Thoracic aorta (tissue), 2 donors: ENCODE data around the gene BRD4. TPM values are rescaled to one million over a fixed set of nuclear protein-coding genes. Genes with fewer than 3 reads are reported as not detected.
"Not testable (repeated sequence)": the region's sequence is repeated elsewhere in the genome, so short reads cannot be mapped to it uniquely, and the experiment has no call there.

Source experiments
- ATAC-seq: fragments of 150-250 bp; one replicate; pipeline ENCODE4 v1.8.0; 2017; ENCODE audit warnings: low read depth; ENCODE audit not compliant: insufficient number of reproducible peaks, low FRiP score
- DNase-seq: peaks from one replicate; pipeline ENCODE4 v3.0.0-alpha.2; 2020; ENCODE audit warnings: low spot score
- H3K27ac ChIP-seq, 2 donors: fragments of 200-600 bp; sonication (generic); 1 replicate in 1 of 2; 2 replicates in 1 of 2; pipeline ENCODE4 v1.5.1; 2016; ENCODE audit warnings: mild to moderate bottlenecking in 2 of 2, moderate library complexity in 2 of 2
- H3K27me3 ChIP-seq: fragments of 200-600 bp; sonication (generic); replicated peaks from 2 replicates; pipeline ENCODE4 v1.6.0; 2016; ENCODE audit warnings: mild to moderate bottlenecking; ENCODE audit not compliant: insufficient read depth
- H3K36me3 ChIP-seq: fragments of 200-600 bp; sonication (generic); one replicate; pipeline ENCODE4 v1.5.1; 2016
- H3K4me1 ChIP-seq, 2 donors: fragments of 200-600 bp; sonication (generic); 1 replicate in 1 of 2; 2 replicates in 1 of 2; pipeline versions ENCODE4 v1.5.1 to v1.6.0; 2016; ENCODE audit warnings: low read depth in 2 of 2, mild to moderate bottlenecking in 1 of 2; ENCODE audit not compliant: control insufficient read depth in 1 of 2
- H3K4me3 ChIP-seq: fragments of 200-600 bp; sonication (generic); 2 replicates; pipeline ENCODE4 v1.5.1; 2016; ENCODE audit warnings: mild to moderate bottlenecking
- H3K9me3 ChIP-seq: fragments of 200-600 bp; sonication (generic); 2 replicates; pipeline ENCODE4 v1.5.1; 2016
- total RNA-seq, 2 donors: library from RNA; depleted of rRNA; stranded (reverse); fragments of >200 nt; gene quantifications; one replicate each; pipeline versions ENCODE4 v1.1.0 to v1.2.3, GENCODE V29; 2016
- TF ChIP-seq, protein P1 (sequence below): fragments of 200-600 bp; sonication (generic); IDR thresholded peaks from one replicate; pipeline ENCODE4 v1.5.1; 2019; ENCODE audit warnings: antibody characterized with exemption

BRD4 gene
- total RNA-seq, 2 donors from 2014 or later: 49.0 to 70.9 TPM

DNA sequence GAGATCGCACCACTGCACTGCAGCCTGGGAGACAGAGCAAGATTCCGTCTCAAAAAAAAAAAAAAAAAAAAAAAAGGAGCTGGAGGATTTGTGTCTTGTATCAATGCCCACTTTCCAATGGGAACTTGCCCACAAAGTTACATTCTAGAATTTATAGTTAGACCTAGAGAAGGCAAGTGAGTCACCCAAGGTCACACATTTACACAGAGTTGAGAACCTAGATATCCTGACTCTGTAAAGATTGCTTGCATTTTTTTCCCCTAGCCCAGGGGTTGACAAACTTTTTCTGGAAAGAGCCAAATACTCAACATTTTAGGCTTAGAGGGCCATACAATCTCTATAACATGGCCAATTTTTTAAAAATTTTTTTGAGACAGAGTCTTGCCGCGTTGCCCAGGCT lies 7.7 kb upstream of the BRD4 start:
- H3K36me3 ChIP-seq: no peaks in the 10 kb centered on the region
- TF ChIP-seq, protein P1, sequence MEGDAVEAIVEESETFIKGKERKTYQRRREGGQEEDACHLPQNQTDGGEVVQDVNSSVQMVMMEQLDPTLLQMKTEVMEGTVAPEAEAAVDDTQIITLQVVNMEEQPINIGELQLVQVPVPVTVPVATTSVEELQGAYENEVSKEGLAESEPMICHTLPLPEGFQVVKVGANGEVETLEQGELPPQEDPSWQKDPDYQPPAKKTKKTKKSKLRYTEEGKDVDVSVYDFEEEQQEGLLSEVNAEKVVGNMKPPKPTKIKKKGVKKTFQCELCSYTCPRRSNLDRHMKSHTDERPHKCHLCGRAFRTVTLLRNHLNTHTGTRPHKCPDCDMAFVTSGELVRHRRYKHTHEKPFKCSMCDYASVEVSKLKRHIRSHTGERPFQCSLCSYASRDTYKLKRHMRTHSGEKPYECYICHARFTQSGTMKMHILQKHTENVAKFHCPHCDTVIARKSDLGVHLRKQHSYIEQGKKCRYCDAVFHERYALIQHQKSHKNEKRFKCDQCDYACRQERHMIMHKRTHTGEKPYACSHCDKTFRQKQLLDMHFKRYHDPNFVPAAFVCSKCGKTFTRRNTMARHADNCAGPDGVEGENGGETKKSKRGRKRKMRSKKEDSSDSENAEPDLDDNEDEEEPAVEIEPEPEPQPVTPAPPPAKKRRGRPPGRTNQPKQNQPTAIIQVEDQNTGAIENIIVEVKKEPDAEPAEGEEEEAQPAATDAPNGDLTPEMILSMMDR: no peak
- no peak for DNase-seq
- ATAC-seq: no peak
- no peak overlapping the region for H3K27ac ChIP-seq
- H3K9me3 ChIP-seq: no peaks in the 10 kb centered on the region
- H3K27me3 ChIP-seq: no peaks in the 10 kb centered on the region
- H3K4me3 ChIP-seq: no peak overlapping the region
- peaks cover 15 to 26% of the 10 kb centered on the region in 2 donors for H3K4me1 ChIP-seq

GRCh38 chr19:15337202-15337601 lies 4.9 kb upstream of the BRD4 start:
- Histone ChIP-seq H3K27ac (peak overlapping the region; percentile 71 to 89), H3K4me3 (peak overlapping the region; percentile 12), H3K36me3 (no peaks in the 10 kb centered on the region), H3K9me3 (no peaks in the 10 kb centered on the region), H3K27me3 (no peaks in the 10 kb centered on the region), H3K4me1 (peaks cover 23 to 41% of the 10 kb centered on the region in 2 donors)
- DNase-seq (no peak), ATAC-seq (peak; percentile 70)
- TF ChIP-seq, protein P1: no peak

DNA sequence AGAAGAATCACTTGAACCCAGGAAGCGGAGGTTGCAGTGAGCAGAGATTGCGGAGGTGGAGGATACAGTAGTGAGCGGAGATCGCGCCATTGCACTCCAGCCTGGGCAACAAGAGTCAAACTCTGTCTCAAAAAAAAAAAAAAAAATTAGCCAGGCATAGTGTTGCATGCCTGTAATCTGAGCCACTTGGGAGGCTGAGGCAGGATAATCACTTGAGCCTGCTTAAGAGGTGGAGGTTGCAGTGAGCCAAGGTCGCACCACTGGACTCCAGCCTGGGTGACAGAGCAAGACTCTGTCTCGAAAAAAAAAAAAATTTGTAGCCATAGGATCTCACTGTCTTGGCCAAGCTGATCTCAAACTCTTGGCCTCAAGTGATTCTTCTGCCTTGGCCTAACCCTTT lies 3.7 kb upstream of the BRD4 start:
- not testable (repeated sequence) for H3K9me3 ChIP-seq, H3K27me3 ChIP-seq, ATAC-seq, H3K4me3 ChIP-seq, DNase-seq, H3K36me3 ChIP-seq
- Histone ChIP-seq H3K27ac (peak overlapping the region in 1 of 2 donors; percentile 89), H3K4me1 (peaks cover 23 to 41% of the 10 kb centered on the region in 2 donors)

DNA sequence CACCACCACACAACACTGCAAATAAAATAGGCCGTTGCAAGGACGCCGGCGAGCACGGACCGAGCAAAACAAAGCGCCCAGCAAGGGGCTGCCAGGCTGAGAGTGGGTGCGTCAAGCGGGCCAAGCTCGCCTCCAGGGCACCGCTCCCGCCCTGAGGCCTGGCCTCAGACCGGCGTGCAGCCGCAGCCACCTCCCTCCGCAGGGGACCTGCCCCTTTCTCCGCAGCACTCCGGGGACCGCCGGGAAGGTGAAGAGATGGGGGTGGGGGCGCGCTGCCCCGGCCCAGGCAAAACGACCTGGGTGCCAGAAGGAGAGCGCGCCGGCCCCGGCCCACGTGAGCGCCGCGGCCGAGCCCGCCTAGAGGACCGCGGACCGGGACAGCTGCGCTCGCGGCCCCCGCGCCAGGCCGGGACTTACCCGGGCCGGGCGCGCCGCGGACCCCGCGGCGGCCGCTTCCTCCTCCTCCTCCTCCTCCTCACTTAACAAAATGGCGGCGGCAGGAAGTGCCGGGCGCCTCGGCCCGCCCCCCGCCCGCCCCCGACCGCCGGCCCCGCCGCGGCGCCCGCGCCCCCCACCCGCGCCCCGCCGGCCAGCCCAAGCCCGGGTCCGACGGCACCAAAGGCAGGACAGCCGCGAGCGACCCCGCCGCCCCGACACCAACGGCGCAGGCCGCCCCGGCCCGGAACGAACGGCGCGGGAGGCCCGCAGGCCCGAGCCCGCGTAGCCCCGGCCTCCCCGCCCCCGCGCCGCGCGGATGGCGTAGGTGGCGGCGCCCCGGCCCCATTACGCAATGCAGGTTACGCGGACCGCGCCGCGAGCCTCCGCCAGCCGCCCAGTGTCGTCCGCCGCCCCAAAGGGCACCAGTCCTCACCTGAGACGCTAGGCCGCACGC lies 674 bp downstream of the BRD4 start:
- TF ChIP-seq, protein P1: no peak
- Histone ChIP-seq H3K36me3 (no peaks in the 10 kb centered on the region), H3K4me3 (peak overlapping the region; percentile 97), H3K27me3 (no peaks in the 10 kb centered on the region), H3K4me1 (peaks cover 53 to 72% of the 10 kb centered on the region in 2 donors), H3K9me3 (no peaks in the 10 kb centered on the region), H3K27ac (peak overlapping the region; percentile 91 to 95)
- ATAC-seq (peak; percentile 33), DNase-seq (no peak)

DNA sequence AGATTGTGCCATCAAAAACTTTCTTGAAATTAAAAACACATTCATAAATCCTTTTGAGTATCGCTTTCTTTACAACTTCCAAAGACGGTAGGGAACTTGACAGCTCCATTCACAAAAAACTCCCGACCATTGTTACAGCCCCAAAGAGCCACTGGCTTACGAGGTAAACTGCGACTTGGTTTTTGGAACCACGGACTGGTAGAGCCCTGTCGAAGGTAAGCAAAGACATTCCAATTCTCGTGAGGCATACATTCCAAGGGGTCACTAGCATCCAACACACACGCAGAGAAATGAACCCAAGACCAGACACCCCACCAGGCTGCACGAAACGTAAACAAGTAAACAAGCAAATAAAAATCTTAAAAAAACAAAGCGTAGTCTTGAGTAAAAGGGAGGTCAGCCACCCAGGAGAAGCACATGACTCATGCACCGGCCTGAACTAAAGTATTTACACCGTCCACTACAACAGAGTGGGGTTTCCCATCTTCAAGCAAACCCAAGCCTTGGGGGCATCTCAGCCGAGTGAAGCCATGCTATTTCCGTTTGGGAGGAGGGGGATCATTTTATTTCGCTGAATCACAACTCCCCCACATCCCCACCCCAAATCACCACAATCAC lies 1.4 kb downstream of the BRD4 start:
- no peak for ATAC-seq

More for the DNA sequence above, 1.4 kb downstream of the BRD4 start:
- DNase-seq: no peak
- H3K27me3 ChIP-seq: no peaks in the 10 kb centered on the region
- peak overlapping the region; percentile 91 to 95 for H3K27ac ChIP-seq
- TF ChIP-seq, protein P1: no peak
- peaks cover 52 to 71% of the 10 kb centered on the region in 2 donors for H3K4me1 ChIP-seq
- H3K9me3 ChIP-seq: no peaks in the 10 kb centered on the region
- peak overlapping the region; percentile 97 for H3K4me3 ChIP-seq
- no peaks in the 10 kb centered on the region for H3K36me3 ChIP-seq
